GM23338 (cell line): ENCODE results near the gene MRPS22. TPM values are rescaled to one million over a fixed set of nuclear protein-coding genes. Genes with fewer than 3 reads are reported as not detected.
"Not testable (repeated sequence)": the region's sequence is repeated elsewhere in the genome, so short reads cannot be mapped to it uniquely, and the experiment has no call there.

Experiments
- ATAC-seq: fragments of 200-7000 bp; cut with Tn5 transposase; 3 replicates; pipeline ENCODE4 v1.9.1; 2020
- DNase-seq: peaks from one replicate; pipeline ENCODE4 v3.0.0-alpha.2; 2015; ENCODE audit warnings: low spot score
- H2AFZ ChIP-seq: fragments of 200-600 bp; sonication (generic); 2 replicates; pipeline ENCODE4 v1.8.0; 2016; ENCODE audit warnings: antibody characterized with exemption, mild to moderate bottlenecking, moderate library complexity
- H3F3A ChIP-seq: fragments of 200-600 bp; sonication (generic); replicated peaks from 2 replicates; pipeline ENCODE4 v1.8.0; 2017; ENCODE audit warnings: antibody characterized with exemption, mixed run types, low read depth
- H3K27ac ChIP-seq: fragments of 200-600 bp; sonication (generic); 2 replicates; pipeline ENCODE4 v1.6.1; 2016; ENCODE audit warnings: low read depth
- H3K27me3 ChIP-seq: fragments of 200-600 bp; sonication (generic); 2 replicates; pipeline ENCODE4 v1.8.0; 2016; ENCODE audit warnings: mild to moderate bottlenecking, mixed run types, moderate library complexity; ENCODE audit not compliant: insufficient read depth
- H3K36me3 ChIP-seq: fragments of 200-600 bp; sonication (generic); 2 replicates; pipeline ENCODE4 v1.8.0; 2016; ENCODE audit warnings: mild to moderate bottlenecking; ENCODE audit not compliant: insufficient read depth
- H3K4me1 ChIP-seq: fragments of 200-600 bp; sonication (generic); 2 replicates; pipeline ENCODE4 v1.8.0; 2016; ENCODE audit warnings: mild to moderate bottlenecking, moderate library complexity; ENCODE audit not compliant: insufficient read depth
- H3K4me2 ChIP-seq: fragments of 200-600 bp; sonication (generic); 2 replicates; pipeline ENCODE4 v1.7.1; 2017; ENCODE audit warnings: mixed run types
- H3K4me3 ChIP-seq: fragments of 200-600 bp; sonication (generic); 2 replicates; pipeline ENCODE4 v1.6.1; 2016; ENCODE audit warnings: mixed run types
- H3K79me2 ChIP-seq: fragments of 200-600 bp; sonication (generic); replicated peaks from 2 replicates; pipeline ENCODE4 v1.8.0; 2017; ENCODE audit warnings: mild to moderate bottlenecking; ENCODE audit not compliant: insufficient read depth
- H3K9me2 ChIP-seq: fragments of 200-600 bp; sonication (generic); 2 replicates; pipeline ENCODE4 v1.8.0; 2017; ENCODE audit not compliant: insufficient read depth
- H4K20me1 ChIP-seq: fragments of 200-600 bp; sonication (generic); replicated peaks from 2 replicates; pipeline ENCODE4 v1.8.0; 2017; ENCODE audit warnings: mild to moderate bottlenecking; ENCODE audit not compliant: insufficient read depth
- H3K27ac Mint-ChIP-seq: 2 replicates; pipeline ENCODE4 v1.8.0; 2020; ENCODE audit warnings: inconsistent platforms, mild to moderate bottlenecking, moderate library complexity, mixed read lengths
- H3K27me3 Mint-ChIP-seq: 3 replicates; pipeline ENCODE4 v1.8.0; 2022; ENCODE audit warnings: low read depth, mild to moderate bottlenecking, moderate library complexity, mixed read lengths, inconsistent platforms; ENCODE audit not compliant: insufficient read depth, poor library complexity
- H3K36me3 Mint-ChIP-seq: 3 replicates; pipeline ENCODE4 v1.8.0; 2021; ENCODE audit warnings: low read depth, mild to moderate bottlenecking, inconsistent platforms, moderate library complexity, mixed read lengths
- H3K4me1 Mint-ChIP-seq: 3 replicates; pipeline ENCODE4 v1.8.0; 2020; ENCODE audit warnings: mild to moderate bottlenecking, inconsistent platforms, mixed read lengths
- H3K4me3 Mint-ChIP-seq: 3 replicates; pipeline ENCODE4 v1.8.0; 2021; ENCODE audit warnings: moderate library complexity, mild to moderate bottlenecking, inconsistent platforms, mixed read lengths
- H3K9me3 Mint-ChIP-seq: 3 replicates; pipeline ENCODE4 v1.8.0; 2020; ENCODE audit warnings: moderate library complexity, mild to moderate bottlenecking, inconsistent platforms, mixed read lengths
- CREB1 ChIP-seq: fragments of 250-450 bp; sonication (Bioruptor Pico); IDR thresholded peaks from 2 replicates; pipeline ENCODE4 v1.5.0; 2020; ENCODE audit warnings: low read depth, mild to moderate bottlenecking, moderate library complexity
- CTCF ChIP-seq, 2 experiments: fragments of 200-600 bp in 1 of 2; sonication (generic) in 1 of 2; conservative IDR thresholded peaks; 2 replicates each; pipeline versions ENCODE4 v1.5.1 to v1.6.1; 2016 to 2017; ENCODE audit warnings: antibody characterized with exemption in 2 of 2, low read depth in 2 of 2, mild to moderate bottlenecking in 2 of 2, moderate library complexity in 1 of 2
- ETS1 ChIP-seq: IDR thresholded peaks from 2 replicates; pipeline ENCODE4 v1.6.1; 2016; ENCODE audit warnings: antibody characterized with exemption
- EZH2 ChIP-seq: fragments of 200-600 bp; sonication (generic); IDR thresholded peaks from one replicate; pipeline ENCODE4 v1.8.0; 2017; ENCODE audit warnings: antibody characterized with exemption, mild to moderate bottlenecking, low read depth; ENCODE audit not compliant: unreplicated experiment
- EZH2phosphoT487 ChIP-seq: fragments of 200-600 bp; sonication (generic); IDR thresholded peaks from one replicate; pipeline ENCODE4 v1.8.1; 2018; ENCODE audit warnings: antibody characterized with exemption; ENCODE audit not compliant: unreplicated experiment
- JUNB ChIP-seq: IDR thresholded peaks from one replicate; pipeline ENCODE4 v1.6.1; 2016; ENCODE audit warnings: antibody characterized with exemption; ENCODE audit not compliant: unreplicated experiment
- NANOG ChIP-seq: IDR thresholded peaks from 2 replicates; pipeline ENCODE4 v1.6.1; 2016; ENCODE audit warnings: antibody characterized with exemption, borderline replicate concordance
- POLR2AphosphoS5 ChIP-seq: IDR thresholded peaks from 2 replicates; pipeline ENCODE4 v1.6.1; 2016; ENCODE audit warnings: antibody characterized with exemption, low read depth
- REST ChIP-seq: IDR thresholded peaks from one replicate; pipeline ENCODE4 v1.6.1; 2018; ENCODE audit warnings: antibody characterized with exemption; ENCODE audit not compliant: unreplicated experiment
- STAT1 ChIP-seq: IDR thresholded peaks from one replicate; pipeline ENCODE4 v1.6.1; 2016; ENCODE audit warnings: antibody characterized with exemption; ENCODE audit not compliant: unreplicated experiment
- ZNF114 ChIP-seq: fragments of 250-450 bp; sonication (Bioruptor Pico); IDR thresholded peaks from 2 replicates; pipeline ENCODE4 v1.5.0; 2020; ENCODE audit warnings: mild to moderate bottlenecking, moderate library complexity
- ZNF331 ChIP-seq: fragments of 250-450 bp; sonication (Bioruptor Pico); IDR thresholded peaks from 2 replicates; pipeline ENCODE4 v1.5.0; 2020; ENCODE audit warnings: low read depth, mild to moderate bottlenecking, moderate library complexity
- polyA plus RNA-seq: library from polyadenylated mRNA; unstranded; fragments of >200 nt; fragmentation: Nextera tagmentation; extraction: Ambion mirVana; gene quantifications from 2 replicates; pipeline ENCODE4 v1.2.1, GENCODE V29; 2016
- total RNA-seq: library from RNA; depleted of rRNA; stranded (reverse); fragments of >200 nt; shearing (Covaris generic); gene quantifications from 2 replicates; pipeline ENCODE4 v1.2.3, GENCODE V29; 2014

Gene MRPS22
- total and polyA plus RNA-seq, 2 experiments from 2014 or later = 58.4 to 65.6 TPM

DNA sequence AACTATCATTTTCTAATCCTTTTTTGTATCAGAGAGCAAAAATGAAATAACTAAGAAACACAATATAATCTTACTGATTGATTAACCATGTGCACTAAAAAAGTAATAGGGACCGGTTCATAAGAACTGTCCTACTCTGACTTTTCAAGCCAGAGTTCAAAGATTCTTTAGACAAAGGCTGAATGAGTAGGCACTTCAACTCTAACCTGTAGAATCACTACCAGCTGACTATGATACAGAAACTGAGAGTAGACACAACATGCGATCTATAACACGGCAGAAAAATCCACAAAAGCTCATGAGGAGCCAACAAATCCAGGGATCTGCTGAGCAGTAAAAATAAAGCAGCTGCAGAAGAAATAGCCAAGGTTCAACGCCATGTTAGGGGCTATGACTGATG is 36.8 kb downstream of the MRPS22 start (continued):
- TF ChIP-seq JUNB (no peak), REST (no peak), CREB1 (CRISPR knock-in tag) (no peak), ZNF331 (CRISPR knock-in tag) (no peak), EZH2phosphoT487 (no peak)

DNA sequence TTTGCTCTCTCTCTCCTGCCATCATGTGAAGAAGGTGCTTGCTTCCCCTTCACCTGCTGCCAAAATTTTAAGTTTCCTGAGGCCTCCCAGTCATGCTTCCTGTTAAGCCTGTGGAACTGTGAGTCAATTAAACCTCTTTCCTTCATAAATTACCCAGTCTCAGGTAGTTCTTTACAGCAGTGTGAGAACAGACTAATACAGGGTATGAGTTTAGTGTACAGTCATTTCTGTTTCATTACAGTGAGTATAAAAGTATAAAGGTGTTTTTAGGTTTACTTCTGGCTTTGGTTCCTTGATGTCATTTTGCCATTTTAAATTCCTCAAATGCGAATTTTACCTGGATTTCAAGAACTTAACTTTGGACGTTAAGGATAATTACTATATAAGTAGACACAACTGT is 38.5 kb downstream of the MRPS22 start:
- H3F3A ChIP-seq, H3K4me3 Mint-ChIP-seq, DNase-seq, H3K4me1 Mint-ChIP-seq, H3K27me3 Mint-ChIP-seq, H3K27me3 ChIP-seq, H3K9me3 Mint-ChIP-seq, H3K4me3 ChIP-seq, ATAC-seq, H3K27ac ChIP-seq, H3K4me1 ChIP-seq, H3K9me2 ChIP-seq, H3K27ac Mint-ChIP-seq, H3K4me2 ChIP-seq, H2AFZ ChIP-seq: not testable (repeated sequence)
- peaks cover 71% of the 10 kb centered on the region for H3K79me2 ChIP-seq
- peaks cover 40% of the 10 kb centered on the region for H4K20me1 ChIP-seq
- H3K36me3 Mint-ChIP-seq = peaks cover 31% of the 10 kb centered on the region
- H3K36me3 ChIP-seq = peaks cover 41% of the 10 kb centered on the region

- Histone ChIP-seq H3K4me1 (peaks cover 3% of the 10 kb centered on the region; the same call in 1 of the 2 replicates), H3K4me3 (peak overlapping the region; percentile 75), H3K79me2 (peaks cover 77% of the 10 kb centered on the region), H2AFZ (no peak overlapping the region), H3F3A (0 out of 2 replicates have a peak, but pooled peaks cover 6% of the 10 kb centered on the region), H3K4me2 (peak overlapping the region; percentile 83), H3K36me3 (peaks cover 5% of the 10 kb centered on the region), H3K9me2 (no peaks in the 10 kb centered on the region), H3K27me3 (no peaks in the 10 kb centered on the region), H3K27ac (no peak overlapping the region), H4K20me1 (peaks cover 8% of the 10 kb centered on the region; the same call in 1 of the 2 replicates)
- H3K36me3 Mint-ChIP-seq = peaks cover 3% of the 10 kb centered on the region; the same call in 1 of the 3 replicates
- no peak overlapping the region for H3K27ac Mint-ChIP-seq
- peaks cover 7% of the 10 kb centered on the region; the same call in 2 of the 3 replicates for H3K4me1 Mint-ChIP-seq
- no peaks in the 10 kb centered on the region; the same call in 2 of the 3 replicates for H3K9me3 Mint-ChIP-seq
- H3K4me3 Mint-ChIP-seq = peak overlapping the region; percentile 86
- DNase-seq = no peak
- ATAC-seq = no peak
- H3K27me3 Mint-ChIP-seq = peaks cover 5% of the 10 kb centered on the region
- no peak for TF ChIP-seq ETS1
- no peak for TF ChIP-seq EZH2
- TF ChIP-seq NANOG = no peak
- no peak for TF ChIP-seq JUNB
- no peak for TF ChIP-seq CTCF (conservative IDR thresholded peaks at IDR 0.05; ENCODE audit: low read depth in 2 of 2)
- TF ChIP-seq POLR2AphosphoS5 = no peak
- no peak for TF ChIP-seq EZH2phosphoT487
- no peak for TF ChIP-seq ZNF331 (CRISPR knock-in tag)
- no peak for TF ChIP-seq REST
- no peak for TF ChIP-seq CREB1 (CRISPR knock-in tag)
- no peak for TF ChIP-seq STAT1
- TF ChIP-seq ZNF114 (CRISPR knock-in tag) = no peak
These were observed 44.3 kb downstream of the MRPS22 start for GRCh38 chr3:139388077-139388476.
